Fibroblast of pulmonary artery (primary cell): Measurements from ENCODE around the gene FBXL17.

ENCODE experiments used
- DNase-seq: peaks from one replicate; pipeline ENCODE4 v3.0.0-alpha.2; 2010; ENCODE audit warnings: low read depth
- H3K4me3 ChIP-seq: replicated peaks from 2 replicates; pipeline ENCODE4 v1.5.1; 2011; ENCODE audit warnings: low read depth, mild to moderate bottlenecking, control low read depth, low read length, moderate library complexity
- TF ChIP-seq, protein P1 (sequence below): IDR thresholded peaks from 2 replicates; pipeline ENCODE4 v1.5.1; 2011; ENCODE audit warnings: mild to moderate bottlenecking, control low read depth, low read length, inconsistent platforms; ENCODE audit errors: missing control alignments

The FBXL17 gene

DNA sequence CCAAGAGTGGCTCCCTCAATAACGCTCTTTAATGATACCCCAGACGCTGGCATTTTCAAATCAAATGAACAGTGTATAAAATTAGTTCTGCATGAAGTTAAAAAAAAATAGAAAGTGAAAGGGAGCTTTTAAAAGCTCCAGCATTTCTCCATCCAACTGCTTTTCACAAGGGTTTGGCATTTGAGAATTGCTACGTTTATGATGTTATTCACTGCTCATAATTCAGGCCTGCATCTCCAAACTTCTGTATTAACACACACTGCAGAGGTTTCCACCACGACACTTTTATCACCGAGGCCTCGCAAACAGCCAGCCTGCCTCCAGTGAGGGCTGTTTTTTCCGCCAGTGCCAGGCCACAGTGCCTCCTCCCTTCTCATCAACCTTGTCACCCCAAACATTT is 505.6 kb downstream of the FBXL17 start:
- DNase-seq, result no peak
- H3K4me3 ChIP-seq, result no peak overlapping the region
- TF ChIP-seq, protein P1, sequence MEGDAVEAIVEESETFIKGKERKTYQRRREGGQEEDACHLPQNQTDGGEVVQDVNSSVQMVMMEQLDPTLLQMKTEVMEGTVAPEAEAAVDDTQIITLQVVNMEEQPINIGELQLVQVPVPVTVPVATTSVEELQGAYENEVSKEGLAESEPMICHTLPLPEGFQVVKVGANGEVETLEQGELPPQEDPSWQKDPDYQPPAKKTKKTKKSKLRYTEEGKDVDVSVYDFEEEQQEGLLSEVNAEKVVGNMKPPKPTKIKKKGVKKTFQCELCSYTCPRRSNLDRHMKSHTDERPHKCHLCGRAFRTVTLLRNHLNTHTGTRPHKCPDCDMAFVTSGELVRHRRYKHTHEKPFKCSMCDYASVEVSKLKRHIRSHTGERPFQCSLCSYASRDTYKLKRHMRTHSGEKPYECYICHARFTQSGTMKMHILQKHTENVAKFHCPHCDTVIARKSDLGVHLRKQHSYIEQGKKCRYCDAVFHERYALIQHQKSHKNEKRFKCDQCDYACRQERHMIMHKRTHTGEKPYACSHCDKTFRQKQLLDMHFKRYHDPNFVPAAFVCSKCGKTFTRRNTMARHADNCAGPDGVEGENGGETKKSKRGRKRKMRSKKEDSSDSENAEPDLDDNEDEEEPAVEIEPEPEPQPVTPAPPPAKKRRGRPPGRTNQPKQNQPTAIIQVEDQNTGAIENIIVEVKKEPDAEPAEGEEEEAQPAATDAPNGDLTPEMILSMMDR, result no peak

DNA sequence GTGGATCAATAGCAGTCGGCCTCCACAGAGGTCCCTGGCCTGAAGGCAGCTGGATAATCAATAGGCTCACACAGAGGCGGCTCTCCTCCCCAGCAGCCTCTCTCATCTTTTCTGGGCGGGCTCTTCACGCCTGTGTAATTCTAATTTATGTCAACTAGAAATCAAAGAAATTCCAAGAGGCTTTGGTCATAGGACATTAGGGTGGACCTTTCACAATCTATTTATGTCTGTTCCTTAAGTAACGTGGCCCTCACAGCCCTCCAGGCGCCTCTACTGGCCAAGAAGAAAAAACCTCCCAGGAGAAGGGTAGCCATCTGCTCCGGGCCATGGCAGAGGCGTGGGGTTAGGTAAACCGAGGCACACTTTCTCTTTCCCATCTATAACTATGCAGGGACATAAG is 506.1 kb downstream of the FBXL17 start:
- TF ChIP-seq, protein P1, result no peak
- no peak overlapping the region for H3K4me3 ChIP-seq
- DNase-seq, result peak; percentile 5

DNA sequence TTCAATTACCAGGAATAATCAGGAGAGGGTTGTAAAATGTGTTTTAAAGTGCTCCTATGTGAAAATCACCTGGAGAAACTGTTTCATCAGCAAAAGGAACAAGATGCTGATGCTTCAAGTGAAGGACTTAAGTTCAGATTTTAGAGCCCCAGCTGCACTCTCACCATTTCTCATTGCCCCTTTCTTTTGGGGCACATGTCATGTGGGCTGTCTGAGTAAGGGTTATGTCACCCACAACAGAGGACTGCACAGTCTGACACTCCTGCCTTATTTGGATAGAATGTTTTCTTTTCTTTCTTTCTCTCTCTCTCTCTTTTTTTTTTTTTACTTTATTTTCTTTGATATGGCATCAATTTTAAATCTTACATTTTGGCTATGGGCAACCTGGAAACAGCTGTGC is 507.1 kb downstream of the FBXL17 start:
- H3K4me3 ChIP-seq, result no peak overlapping the region
- TF ChIP-seq, protein P1, result no peak
- DNase-seq, result no peak

DNA sequence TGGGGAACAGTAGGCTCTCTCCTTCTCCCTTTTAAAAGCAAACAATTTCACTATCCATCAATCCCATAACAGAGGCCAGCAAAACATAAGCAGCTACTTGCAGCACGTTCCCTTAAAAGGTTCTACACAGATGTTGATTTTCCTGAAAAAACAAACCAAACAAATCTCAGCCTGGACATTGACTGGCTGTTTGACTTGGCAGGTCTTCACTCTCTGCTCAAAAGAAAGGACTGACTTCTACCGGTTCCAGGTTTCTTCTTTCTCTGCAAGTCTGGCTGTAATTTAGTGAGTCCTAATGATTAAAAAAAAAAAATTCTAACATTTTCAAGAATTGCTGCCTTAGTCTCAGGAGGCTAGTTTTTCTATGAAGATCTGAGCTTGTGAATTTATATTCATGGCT is 508.0 kb downstream of the FBXL17 start:
- TF ChIP-seq, protein P1, result no peak
- DNase-seq, result no peak
- H3K4me3 ChIP-seq, result no peak overlapping the region

DNA sequence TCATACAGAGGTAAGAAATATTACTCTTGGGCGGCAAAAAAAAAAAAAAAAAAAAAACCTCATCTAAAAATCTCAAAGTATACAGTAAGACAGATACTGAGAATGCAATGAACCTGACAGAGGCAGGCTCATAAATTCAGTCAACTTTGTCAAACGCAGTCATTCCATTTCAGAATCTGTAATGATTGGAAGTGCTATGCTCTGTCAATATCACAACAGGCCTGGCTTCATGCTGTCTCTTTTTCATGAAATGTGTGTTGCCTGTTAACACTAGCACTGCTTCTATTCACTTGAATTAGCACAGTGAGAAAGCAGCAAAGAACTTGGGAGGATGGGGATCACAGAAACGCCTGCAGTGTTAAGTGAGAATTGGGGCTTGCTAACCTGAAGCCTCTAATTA is 510.9 kb downstream of the FBXL17 start:
- H3K4me3 ChIP-seq, result no peak overlapping the region
- TF ChIP-seq, protein P1, result no peak
- no peak for DNase-seq

DNA sequence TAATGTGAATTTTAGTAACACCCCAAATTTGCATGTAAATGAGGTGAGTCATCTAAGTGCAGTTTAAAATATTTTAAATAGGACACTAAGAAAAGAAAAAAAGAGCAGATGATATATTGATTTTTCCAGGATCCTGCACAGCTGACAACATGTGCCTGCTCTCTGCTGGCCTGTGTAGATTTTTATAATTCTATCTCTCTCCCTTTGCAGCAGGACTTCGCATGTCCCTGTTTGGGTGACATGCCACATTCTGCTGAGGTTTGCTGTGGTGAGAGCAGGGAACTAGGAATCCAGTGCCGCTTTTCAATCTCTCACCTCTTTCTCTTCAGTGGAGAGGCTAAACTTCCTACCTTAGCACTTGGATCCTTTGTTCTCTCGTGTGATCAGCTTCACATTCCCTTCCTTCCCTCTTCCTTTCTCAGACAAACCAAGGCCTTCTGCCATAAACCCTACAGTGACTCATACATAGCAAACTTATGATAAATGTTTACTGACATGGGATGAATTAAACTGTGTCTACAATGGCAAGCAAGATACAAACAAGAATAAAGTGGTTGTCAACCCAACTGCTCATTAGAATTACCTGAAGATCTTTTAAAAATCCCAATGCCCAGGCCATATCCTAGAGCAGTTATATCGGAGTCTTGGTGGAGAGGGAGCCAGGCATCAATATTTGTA is 512.3 kb downstream of the FBXL17 start:
- TF ChIP-seq, protein P1, result no peak
- H3K4me3 ChIP-seq, result no peak overlapping the region
- DNase-seq, result peak; percentile 67

DNA sequence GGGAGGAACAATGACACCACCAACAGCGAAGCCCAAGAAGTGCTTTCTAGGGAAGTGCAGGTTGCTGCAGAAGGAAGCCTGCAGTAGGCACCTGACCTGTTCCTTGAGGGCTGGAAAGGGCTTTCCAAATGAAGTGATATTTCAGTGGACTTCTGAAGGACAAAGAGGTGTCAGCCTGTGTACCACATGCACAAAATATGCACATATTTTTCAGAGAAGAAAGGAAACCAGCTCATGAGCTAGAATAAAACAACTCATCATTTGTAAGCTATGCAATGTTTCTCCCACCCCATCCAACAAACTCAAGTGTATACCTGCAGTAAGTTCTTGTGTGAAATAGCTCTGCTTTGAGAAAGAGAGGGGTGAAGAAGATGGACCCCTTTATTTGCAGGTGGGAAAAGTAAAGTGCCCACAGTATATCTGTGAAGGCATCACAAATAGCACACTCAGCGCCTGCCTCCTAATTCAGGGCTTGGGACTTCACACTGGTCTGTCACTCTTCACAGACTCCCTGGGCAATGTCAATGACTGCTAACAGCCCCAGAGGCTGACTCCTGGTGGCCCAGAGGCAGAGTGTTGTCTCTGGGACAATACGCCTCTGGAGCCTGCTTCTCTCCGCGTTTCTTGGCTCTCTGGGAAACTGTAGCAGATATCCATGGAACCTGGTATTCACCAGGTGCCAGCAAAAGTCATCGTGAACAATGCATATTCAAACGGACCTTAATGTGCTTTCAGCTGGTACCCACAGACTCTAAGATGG is 513.1 kb downstream of the FBXL17 start:
- DNase-seq, result no peak
- TF ChIP-seq, protein P1, result no peak
- H3K4me3 ChIP-seq, result no peak overlapping the region
